HG02970 (cell line): ENCODE measurements around the gene ABLIM2.

ENCODE experiments used
- ATAC-seq: cut with Tn5 transposase; IDR thresholded peaks from one replicate; pipeline ENCODE4 v1.9.1; 2021; ENCODE audit warnings: mild to moderate bottlenecking, moderate library complexity, moderate number of reproducible peaks; ENCODE audit not compliant: unreplicated experiment, low FRiP score

Gene ABLIM2

DNA sequence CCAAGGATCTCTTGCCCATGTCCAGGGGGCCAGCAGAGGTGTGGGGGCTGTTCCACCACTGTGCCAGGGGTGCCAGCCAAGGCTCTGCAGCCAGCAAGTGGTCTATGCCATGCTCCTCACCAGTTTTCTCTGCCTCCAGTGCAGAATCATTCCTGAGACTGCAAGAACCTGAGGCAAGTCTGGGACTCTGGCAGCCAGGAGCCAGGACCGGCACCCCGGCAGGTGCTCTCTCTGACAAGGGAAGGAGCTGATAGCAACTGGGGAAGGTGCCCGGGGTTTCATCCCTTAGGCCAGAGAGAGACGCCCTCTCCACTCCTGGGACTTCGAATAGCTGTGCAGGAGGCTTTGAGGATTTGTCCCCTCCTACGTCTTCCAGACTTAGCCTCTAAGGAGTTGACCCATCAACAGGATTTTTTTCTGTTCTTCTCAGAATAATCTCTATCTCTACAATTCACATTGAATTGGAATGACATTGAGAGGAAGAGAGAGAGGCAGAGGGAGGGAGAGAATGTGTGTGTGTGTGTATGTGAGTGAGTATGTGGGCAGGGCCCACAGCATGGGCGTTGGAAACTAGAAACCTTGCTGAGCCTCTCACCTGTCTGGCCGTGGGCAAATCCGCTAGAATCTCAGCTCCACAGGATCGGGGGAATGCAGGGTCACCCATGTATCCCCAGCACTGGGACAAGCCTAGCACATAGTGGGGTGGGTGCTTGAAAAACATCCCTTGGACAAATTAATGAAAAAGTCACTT is 144.5 kb downstream of the ABLIM2 start:
- no peak for ATAC-seq

DNA sequence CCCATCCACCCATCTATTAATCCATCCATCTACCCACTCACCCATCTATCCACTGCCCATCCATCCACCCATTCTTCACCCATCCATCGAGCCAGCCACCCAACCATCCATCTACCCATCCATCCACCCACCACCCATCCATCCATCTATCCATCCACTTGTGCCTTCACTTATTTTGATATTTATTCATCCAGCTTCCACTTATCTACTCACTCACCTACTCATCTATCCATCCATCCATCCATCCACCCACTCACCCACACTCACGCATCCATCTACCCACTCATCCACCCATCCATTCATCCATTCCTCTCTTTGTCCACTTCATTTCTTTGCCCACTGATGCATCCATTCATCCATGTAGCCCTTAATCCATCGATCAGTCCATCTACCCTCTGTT is 146.1 kb downstream of the ABLIM2 start:
- no peak for ATAC-seq

DNA sequence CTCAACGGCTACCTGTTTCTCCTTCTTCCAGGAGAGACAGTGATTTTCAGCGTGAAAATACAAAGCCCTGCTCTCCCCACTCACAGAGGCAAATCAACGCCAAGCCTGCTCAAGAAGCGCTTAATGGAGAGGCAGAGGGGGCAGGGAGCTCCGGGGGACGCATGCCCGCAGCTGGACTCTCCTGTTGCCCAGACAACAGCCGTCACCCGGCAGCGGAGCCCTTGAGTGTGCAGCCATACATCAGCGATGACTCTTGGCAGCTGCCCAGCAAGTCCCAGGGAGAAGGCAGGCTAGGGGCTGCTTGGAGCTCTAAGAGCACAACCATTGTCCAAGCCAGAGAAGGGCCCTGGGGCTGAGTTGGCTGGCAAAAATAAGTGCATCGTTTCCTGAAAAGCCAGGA is 148.0 kb downstream of the ABLIM2 start:
- no peak for ATAC-seq

DNA sequence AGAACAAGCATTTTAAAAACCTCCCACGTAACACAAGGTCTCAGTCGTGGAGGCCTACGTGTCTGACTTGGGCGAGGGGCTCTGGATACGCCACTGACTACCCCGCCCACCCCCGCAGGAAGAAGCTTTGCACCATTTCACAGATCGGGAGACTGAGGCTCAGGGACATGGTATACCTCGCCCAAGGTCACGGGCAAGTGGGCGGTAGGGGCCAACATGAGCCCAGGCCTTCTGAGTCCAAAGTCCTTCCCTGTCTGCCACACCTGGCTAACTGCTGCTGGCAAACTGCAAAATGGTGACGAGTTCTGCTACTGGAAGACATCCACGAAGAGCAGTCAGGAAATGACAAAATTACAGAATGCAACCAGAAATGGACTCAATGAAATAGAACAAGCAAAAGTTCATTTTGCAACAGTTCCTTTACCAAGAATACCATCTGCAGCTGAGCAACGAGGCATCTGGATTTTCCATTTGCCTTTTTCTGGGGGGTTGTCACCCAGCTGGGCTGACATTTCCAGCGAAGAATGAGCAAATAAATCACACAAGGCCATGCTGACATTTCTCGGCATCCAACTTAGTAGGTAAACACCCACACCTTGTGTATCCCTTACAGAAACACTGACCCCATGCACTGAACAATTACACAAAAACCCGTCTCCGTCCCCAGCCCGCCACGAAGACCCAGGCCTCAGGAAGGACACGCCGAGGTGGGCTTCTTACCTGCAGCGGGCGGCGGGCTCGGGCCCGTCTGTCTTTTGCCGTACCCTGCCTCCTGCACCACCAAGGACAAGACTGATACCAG is 148.7 kb downstream of the ABLIM2 start:
- ATAC-seq: no peak

DNA sequence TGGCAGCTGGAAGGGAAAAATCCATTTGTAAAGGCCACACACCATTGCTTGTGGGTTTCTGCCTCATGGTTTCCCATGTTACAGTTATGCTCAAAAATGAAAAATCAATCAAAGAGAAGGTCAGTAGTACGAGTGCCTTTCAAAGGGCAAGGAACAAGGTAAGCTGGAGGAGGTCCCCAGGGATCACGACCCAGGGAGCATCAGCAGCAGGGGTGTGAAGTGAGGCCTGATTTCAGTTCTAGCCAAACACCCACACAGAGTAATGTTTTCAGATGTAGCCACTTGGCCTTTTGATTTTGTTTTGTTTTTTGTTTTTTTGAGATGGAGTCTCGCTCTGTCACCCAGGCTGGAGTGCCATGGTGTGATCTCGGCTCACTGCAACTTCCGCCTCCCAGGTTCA is 149.5 kb downstream of the ABLIM2 start:
- ATAC-seq: no peak

DNA sequence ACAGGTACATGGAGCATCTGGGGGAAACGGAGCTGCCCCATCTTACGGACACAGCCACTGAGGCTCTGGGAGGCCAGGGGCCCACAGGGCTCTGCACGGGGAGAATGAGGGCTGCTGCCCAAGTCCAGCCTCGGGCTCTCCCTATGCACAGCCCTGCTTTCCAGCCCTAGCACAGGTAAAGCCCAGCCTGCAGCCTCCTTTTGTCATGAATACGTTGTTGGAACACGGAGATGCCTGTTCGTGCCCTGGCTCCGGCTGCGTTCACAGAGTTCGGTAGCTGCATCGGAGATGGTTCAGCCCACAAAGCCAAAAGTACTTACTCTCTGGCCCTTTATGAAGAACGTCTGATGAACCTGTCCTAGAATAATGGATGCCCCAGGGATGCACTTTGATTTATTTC is 150.2 kb downstream of the ABLIM2 start:
- no peak for ATAC-seq

DNA sequence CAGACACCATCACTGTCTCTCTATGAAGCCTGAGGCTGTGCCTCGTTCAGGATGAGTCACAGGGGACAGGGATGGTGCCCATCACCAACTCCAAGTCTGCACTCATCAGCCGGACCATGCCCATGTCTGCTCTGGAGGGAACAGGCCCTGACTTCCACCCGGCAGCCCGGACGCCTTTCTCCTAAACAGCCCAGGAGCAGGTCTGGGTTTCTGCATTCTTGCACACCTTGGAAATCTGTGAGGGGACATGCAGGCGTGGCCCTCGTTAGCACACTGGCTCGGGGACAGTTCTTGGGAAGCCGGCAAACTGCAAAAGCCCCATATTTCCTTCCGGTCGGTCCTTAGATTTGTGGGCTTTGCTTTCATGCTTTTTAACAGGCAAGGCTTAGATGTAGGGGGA is 151.0 kb downstream of the ABLIM2 start:
- ATAC-seq: no peak

DNA sequence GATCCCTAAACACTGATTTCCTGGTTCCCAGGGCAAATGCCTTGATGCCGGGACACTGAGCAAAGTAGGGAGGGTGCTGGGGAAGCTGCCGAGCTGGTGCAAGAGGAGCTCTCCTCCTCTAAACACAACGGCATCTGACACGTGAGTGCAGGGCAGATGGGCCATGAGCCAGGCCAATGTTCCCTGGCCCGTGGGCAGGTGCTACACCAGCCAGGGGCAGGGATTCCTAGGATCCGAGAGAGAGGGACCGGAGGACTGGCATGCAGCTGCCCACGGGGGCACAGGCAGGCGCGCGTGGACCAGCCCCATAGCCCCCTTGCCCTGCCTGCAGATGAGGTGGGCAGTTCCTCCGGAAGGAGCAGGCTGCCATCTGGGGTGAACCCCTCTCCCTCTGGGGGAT is 152.1 kb downstream of the ABLIM2 start:
- ATAC-seq: no peak

DNA sequence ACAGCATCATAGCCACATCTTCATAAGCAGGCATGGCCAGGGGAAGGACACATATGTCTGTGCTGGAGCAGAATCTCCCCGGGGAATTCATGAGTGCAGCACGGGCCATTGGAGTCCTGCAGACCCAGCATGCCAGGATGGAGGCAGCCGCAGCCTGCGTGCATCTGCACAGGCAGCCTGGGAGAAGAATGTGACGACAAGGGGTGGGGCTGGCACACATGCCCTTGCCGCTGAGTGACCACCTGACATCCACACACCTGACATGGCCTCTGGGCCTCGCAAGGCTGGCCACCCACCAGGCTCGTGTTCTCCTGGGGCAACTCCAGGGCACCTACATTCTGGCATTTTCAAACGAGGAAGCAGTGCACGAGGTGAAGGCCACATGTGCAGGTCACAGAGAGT is 152.8 kb downstream of the ABLIM2 start:
- no peak for ATAC-seq

DNA sequence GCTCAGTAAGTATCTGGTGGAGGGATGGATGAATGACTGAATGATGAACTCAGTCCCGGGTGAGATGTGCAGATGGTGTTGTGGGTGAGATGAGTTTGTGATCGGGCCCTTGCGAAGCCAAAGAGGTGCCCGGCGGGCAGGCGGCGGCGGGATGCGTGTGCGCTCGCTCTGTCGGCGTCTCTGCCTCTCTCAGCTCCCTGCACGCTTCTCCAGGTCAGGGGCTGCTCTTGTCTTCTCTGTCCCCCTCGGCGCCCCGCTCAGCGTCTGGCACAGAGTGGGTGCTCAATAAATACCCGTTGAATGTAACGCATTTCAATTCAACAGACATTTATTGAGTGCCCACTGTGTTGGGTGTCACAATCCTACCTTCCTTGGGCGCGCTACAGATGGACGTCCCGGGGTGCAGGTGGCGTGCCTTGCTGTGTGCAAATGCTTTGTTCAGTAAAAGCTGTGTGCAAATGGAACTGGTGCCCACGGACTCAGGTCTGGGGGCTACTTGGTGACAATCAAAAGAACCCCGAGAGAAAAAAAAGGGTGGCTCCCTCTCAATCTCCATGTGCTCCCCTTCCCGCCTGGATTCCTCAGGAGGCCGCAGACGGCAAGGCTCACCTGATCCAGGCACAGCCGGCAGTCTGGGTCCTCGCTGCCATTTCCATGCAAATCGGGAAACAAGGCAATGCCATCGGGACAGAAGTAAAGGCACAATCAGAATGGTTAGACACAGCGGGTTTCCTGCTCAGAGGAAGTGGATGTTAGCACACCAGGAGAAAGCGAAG is 153.4 kb downstream of the ABLIM2 start:
- no peak for ATAC-seq

DNA sequence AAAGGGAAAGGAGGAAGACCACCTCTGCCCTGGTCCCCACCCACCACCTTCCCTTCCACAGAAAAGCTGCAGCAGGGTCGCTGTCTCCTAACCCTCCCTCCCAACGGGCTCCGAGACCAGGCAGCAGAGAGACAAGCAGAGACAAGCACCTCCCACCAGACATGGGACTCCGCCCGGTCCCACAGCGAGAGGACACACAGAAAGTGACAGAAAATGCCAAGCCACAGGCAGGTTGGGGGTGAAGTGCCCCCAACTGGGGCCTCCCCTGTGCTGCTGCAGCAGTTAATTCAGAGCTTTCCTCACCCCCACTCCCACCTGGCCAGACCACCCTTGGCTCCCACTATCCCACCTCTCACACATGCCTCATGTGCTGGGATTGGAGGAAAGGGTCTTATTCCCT is 154.5 kb downstream of the ABLIM2 start:
- no peak for ATAC-seq

DNA sequence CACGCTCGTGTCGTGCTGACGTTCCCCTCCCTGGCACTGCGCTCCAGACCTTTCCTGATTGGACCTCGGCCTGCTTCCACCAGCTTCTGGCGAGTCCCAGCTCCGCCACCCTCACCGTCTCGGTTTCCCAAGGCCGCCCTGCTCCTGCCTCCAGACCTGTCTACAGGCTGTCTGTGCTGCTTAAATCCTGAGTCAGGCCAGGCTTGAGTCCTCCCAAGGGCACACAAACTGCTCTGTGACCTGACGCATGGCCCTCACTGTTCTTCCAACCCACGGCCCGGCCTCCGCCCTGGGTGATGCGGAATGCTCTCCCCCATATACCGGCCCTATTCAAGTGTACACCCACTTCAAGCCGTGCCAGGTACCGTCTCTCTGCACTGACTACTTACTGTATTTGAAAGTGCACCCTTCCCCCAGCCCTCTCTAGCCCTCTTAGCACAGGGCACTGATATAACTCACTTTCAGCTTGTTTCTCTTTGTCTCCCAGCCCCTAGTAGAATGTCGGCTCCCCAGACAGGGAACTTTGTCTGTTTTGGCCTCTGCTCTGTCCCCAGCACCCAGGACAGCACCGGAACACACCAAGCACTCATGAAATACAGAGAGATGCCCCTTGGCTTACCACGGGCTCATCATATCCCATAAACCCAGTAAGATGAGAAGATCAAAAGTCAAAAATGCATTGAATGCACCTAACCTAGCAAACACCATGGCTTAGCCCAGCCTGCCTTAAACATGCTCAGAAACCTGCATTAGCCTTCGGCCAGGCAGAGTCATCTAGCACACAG is 155.9 kb downstream of the ABLIM2 start:
- no peak for ATAC-seq

DNA sequence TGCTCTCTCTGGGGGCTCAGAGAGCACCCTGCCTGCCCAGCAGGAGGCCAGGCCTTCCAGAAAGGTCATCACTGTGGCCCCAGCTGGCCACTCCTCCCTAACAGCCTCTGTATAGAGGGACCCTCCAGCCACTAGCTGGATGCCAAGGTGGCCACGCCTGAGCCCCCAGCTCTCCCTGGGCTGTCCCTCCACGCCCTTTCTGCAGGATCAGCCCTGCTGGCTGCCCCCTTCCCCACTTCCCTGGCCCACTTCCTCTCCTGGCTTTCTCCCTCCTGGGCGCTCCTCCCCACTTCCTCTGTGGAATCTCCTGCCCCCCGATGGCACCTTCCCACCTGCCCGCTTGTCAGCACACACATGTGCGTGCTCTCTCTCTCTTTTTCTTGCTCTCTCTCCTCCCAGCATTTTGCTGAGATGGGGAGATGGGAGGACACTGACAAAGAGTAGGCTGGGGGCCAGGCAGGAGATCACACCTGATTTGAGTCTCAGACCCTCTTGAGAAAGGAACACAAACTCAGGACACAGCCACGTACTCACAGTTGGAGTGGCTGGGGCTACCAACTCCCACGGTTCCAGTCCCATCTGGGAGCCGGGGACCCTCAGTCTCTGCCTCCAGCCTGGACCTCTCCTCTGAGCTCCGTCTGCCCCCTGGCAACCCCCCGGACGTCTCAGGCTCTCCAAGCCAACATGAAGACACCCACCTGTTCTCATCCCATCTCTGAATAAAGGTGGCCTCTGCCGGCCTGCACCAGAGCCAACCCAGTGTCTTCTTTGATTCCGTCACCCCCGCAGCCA is 156.9 kb downstream of the ABLIM2 start:
- ATAC-seq: no peak

DNA sequence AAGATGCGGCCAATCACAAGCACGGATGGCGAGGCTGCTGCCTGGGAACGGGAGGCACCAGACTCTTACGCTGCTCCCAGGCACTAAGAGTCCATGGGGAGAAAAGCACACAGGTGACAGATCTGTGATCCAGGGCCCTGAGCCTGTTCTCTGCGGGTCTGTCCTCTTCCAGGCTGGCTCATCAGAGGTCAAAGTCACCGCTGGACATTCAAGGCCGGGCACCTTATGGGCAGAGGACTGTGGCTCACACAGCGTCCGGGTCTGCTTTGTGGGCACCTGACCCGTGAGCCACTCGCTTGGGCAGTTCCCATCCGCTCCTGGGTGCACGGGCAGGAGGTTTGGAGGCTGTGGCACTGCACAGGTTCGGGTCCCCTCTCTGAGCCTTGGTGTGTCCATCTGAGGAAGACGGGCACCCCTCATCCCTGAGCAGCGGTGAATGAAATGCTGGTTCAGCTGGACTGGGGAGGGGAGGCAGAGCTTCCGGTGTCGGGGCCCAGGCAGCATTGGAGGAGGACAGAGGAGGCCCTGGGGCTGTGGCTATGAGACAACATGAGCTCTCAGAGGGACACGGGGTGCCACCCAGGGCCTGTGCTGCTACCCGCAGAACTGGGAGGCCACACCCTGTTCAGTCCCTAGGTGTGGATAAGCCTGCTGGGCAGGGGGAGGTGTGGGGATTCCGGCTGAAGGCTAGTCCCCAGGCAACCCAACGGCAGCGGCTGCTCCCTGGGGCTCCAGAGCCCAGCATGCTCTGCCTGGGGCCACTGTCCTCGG is 157.7 kb downstream of the ABLIM2 start:
- ATAC-seq: no peak

DNA sequence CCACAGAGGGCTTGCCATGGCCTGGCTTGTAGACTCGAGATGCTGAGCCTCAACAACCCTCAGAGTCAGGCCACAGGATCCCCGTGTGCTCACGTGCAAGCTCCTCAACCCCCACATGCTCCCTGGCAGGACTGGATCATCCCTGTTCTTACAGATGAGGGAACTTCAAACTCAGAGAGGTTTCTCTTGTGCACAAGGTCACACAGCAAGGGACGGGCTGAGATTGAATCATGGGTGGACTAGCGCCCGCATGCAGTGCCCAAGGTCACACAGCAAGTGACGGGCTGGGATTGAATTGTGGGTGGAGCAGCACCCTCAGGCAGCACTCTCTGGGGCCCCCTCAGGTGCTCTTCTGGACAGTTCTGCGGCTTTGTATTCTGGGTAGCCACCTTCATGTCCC is 158.4 kb downstream of the ABLIM2 start:
- ATAC-seq: no peak

DNA sequence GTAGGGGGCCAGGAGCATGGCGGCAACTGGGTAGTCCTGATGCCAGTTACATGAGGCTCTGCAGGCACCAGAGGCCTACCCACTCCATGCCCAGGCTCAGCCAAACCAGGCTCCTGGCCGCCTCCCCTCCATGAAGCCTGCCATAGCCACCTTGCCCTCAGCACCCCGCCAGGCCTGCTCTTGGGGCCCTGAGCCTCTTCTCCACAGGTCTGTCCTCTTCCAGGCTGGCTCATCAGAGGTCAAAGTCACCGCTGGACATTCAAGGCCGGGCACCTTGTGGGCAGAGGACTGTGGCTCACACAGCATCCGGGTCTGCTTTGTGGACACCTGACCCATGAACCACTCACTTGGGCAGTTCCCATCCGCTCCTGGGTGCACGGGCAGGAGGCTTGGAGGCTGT is 158.9 kb downstream of the ABLIM2 start:
- ATAC-seq: no peak

DNA sequence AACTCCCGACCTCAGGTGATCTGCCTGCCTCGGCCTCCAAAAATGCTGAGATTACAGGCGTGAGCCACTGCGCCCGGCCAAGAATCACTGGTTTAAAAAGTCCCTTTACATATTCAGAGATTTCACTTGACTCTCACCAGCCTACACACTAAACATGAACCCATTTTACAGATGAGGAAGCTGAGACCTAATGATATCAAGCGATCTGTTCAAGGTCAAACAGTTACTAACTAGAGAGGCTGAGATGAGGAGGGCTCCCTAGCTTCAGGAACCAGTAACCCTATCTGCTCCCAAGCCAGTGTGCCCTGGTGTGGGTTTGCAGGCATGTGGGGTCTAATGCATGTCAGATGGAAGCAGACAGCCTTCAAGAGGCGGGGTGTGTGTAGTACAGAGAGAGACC is 159.3 kb downstream of the ABLIM2 start:
- no peak for ATAC-seq

DNA sequence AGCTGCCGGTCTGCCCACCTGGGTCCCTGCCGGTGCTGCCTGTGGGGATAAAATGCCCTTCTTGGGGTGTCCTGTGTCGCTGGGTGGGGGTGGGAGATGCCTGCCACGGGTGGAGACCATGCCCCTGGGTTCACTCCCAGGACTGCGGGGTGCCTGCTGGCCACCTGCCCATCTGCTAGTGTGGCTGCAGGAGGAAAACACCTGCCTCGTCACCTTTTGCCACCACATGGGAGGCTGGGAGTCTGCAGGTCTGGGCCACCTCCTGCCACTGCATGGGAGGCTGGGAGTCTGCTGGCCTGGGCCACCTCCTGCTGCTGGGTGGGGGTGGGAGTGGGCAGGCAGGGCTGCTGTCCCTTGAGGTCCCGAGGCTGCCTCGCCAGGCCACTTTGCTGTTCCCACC is 160.2 kb downstream of the ABLIM2 start:
- no peak for ATAC-seq

DNA sequence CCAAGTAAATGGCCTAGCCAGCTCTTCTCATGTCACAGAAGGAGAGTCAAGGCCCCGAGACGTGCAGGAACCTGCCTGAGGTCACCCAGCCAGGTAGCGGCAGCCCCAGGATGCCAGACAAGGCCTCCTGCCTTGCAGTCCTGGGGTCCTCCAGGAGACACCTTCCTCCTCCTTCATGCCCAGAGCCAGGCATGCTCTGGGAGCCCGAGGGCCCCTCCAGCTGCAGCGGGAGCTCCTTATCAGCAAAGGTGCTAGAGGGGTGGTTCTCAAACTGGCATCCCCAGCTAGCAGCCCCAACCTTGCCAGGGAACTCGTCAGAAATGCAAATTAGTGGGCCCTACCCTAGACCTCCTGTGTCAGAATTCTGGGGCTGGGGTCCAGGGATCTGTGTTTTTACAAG is 162.7 kb downstream of the ABLIM2 start:
- ATAC-seq: no peak
